Panc1 (cell line): ENCODE measurements around the gene TLR6.

Source experiments
- CTCF ChIP-seq: fragments of 450-650 bp; IDR thresholded peaks from 2 replicates; pipeline ENCODE4 v1.5.1; 2017; ENCODE audit warnings: mild to moderate bottlenecking
- POLR2AphosphoS5 ChIP-seq: IDR thresholded peaks from 2 replicates; pipeline ENCODE4 v1.6.1; 2012; ENCODE audit warnings: mild to moderate bottlenecking, low read depth, low read length, moderate library complexity
- SIN3A ChIP-seq: IDR thresholded peaks from 2 replicates; pipeline ENCODE4 v1.6.1; 2012; ENCODE audit warnings: low read depth, mild to moderate bottlenecking, low read length, moderate library complexity, borderline replicate concordance; ENCODE audit not compliant: insufficient read depth
- TCF7L2 ChIP-seq: IDR thresholded peaks from 2 replicates; pipeline ENCODE4 v1.6.1; 2011; ENCODE audit warnings: mild to moderate bottlenecking, low read depth, low read length, inconsistent platforms

GRCh38 chr4:38774181-38774955, 82.2 kb downstream of the TLR6 start:
- TF ChIP-seq CTCF (no peak), TCF7L2 (no peak), POLR2AphosphoS5 (no peak), SIN3A (no peak)
